Measurements from ENCODE around the gene SMYD3. TPM values are rescaled to one million over a fixed set of nuclear protein-coding genes. Genes with fewer than 3 reads are reported as not detected.

The SMYD3 gene
- total and polyA plus RNA-seq, 10 donors: 12.5 to 33.1 (median 21.0) TPM

- Histone ChIP-seq H3K4me1 (no peaks in the 10 kb centered on the region), H3K36me3 (no peaks in the 10 kb centered on the region), H3K27me3 (replicated peaks in 1 of 7) (no peaks in the 10 kb centered on the region), H3K9me3 (peaks cover 0 to 5% (median 2%) of the 10 kb centered on the region in 8 donors), H3K4me3 (no peak overlapping the region), H3K27ac (no peak overlapping the region)
- 52 to 79% (median 57%) methylated on average over 4 of the region's 4 CpGs for WGBS, 5 donors
- TF ChIP-seq CTCF (IDR thresholded peaks at IDR 0.05 in 8 of 11, conservative IDR thresholded peaks at IDR 0.05 in 3 of 11) (no peak), POLR2AphosphoS5 (IDR thresholded peaks at IDR 0.05) (no peak), POLR2A (IDR thresholded peaks at IDR 0.05) (no peak)
- intact Hi-C loops (cut with DNase I; ENCODE audit: low total_unique reads): no loop called here
- DNase-seq: no peak
Measured at GRCh38 chr1:246092136-246092535, 414.9 kb downstream of the SMYD3 start.

- intact Hi-C loops (cut with DNase I; ENCODE audit: low total_unique reads): no loop called here
- DNase-seq: no peak
- H3K27ac ChIP-seq: no peak overlapping the region
- H3K4me3 ChIP-seq: no peak overlapping the region
- H3K9me3 ChIP-seq: peaks cover 0 to 5% (median 2%) of the 10 kb centered on the region in 8 donors
- TF ChIP-seq POLR2AphosphoS5 (IDR thresholded peaks at IDR 0.05) (no peak), CTCF (IDR thresholded peaks at IDR 0.05 in 8 of 11, conservative IDR thresholded peaks at IDR 0.05 in 3 of 11) (no peak), POLR2A (IDR thresholded peaks at IDR 0.05) (no peak)
- H3K36me3 ChIP-seq: no peaks in the 10 kb centered on the region
- 73 to 82% (median 79%) methylated on average over 4 of the region's 4 CpGs for WGBS, 5 donors
- H3K4me1 ChIP-seq: no peaks in the 10 kb centered on the region
- H3K27me3 ChIP-seq (replicated peaks in 1 of 7): no peaks in the 10 kb centered on the region
Measured at GRCh38 chr1:246091477-246091876, 415.6 kb downstream of the SMYD3 start.

GRCh38 chr1:246086191-246086590 is 420.9 kb downstream of the SMYD3 start:
- H3K4me1 ChIP-seq: no peaks in the 10 kb centered on the region
- peaks cover 0 to 24% (median 8%) of the 10 kb centered on the region in 8 donors for H3K9me3 ChIP-seq
- no peaks in the 10 kb centered on the region for H3K36me3 ChIP-seq
- intact Hi-C loops (cut with DNase I; ENCODE audit: low total_unique reads): no loop called here
- H3K27ac ChIP-seq: no peak overlapping the region
- no peak for TF ChIP-seq POLR2A (IDR thresholded peaks at IDR 0.05)
- TF ChIP-seq CTCF (IDR thresholded peaks at IDR 0.05 in 8 of 11, conservative IDR thresholded peaks at IDR 0.05 in 3 of 11): no peak
- no peak for TF ChIP-seq POLR2AphosphoS5 (IDR thresholded peaks at IDR 0.05)
- no peak for DNase-seq
- no peaks in the 10 kb centered on the region for H3K27me3 ChIP-seq (replicated peaks in 1 of 7)
- H3K4me3 ChIP-seq: no peak overlapping the region
- 90 to 99% (median 96%) methylated on average over 5 of the region's 5 CpGs for WGBS, 5 donors

- WGBS, 5 donors: 89 to 98% (median 96%) methylated on average over 5 to 9 of the region's 9 CpGs
- Histone ChIP-seq H3K9me3 (peaks cover 0 to 24% (median 8%) of the 10 kb centered on the region in 8 donors), H3K27ac (no peak overlapping the region), H3K4me1 (no peaks in the 10 kb centered on the region), H3K4me3 (no peak overlapping the region), H3K36me3 (no peaks in the 10 kb centered on the region), H3K27me3 (replicated peaks in 1 of 7) (no peaks in the 10 kb centered on the region)
- intact Hi-C loops (cut with DNase I; ENCODE audit: low total_unique reads): no loop called here
- DNase-seq: no peak
- TF ChIP-seq CTCF (IDR thresholded peaks at IDR 0.05 in 8 of 11, conservative IDR thresholded peaks at IDR 0.05 in 3 of 11): no peak
Measured at GRCh38 chr1:246083416-246083815, 423.7 kb downstream of the SMYD3 start.

Measured in spleen (tissue), 11 donors.